GM23338 (cell line): Measurements from ENCODE around the gene USP10. TPM values are rescaled to one million over a fixed set of nuclear protein-coding genes. Genes with fewer than 3 reads are reported as not detected.

Source experiments
- ATAC-seq: fragments of 200-7000 bp; cut with Tn5 transposase; 3 replicates; pipeline ENCODE4 v1.9.1; 2020
- DNase-seq: peaks from one replicate; pipeline ENCODE4 v3.0.0-alpha.2; 2015; ENCODE audit warnings: low spot score
- H2AFZ ChIP-seq: fragments of 200-600 bp; sonication (generic); 2 replicates; pipeline ENCODE4 v1.8.0; 2016; ENCODE audit warnings: antibody characterized with exemption, mild to moderate bottlenecking, moderate library complexity
- H3F3A ChIP-seq: fragments of 200-600 bp; sonication (generic); replicated peaks from 2 replicates; pipeline ENCODE4 v1.8.0; 2017; ENCODE audit warnings: antibody characterized with exemption, mixed run types, low read depth
- H3K27ac ChIP-seq: fragments of 200-600 bp; sonication (generic); 2 replicates; pipeline ENCODE4 v1.6.1; 2016; ENCODE audit warnings: low read depth
- H3K27me3 ChIP-seq: fragments of 200-600 bp; sonication (generic); 2 replicates; pipeline ENCODE4 v1.8.0; 2016; ENCODE audit warnings: mild to moderate bottlenecking, mixed run types, moderate library complexity; ENCODE audit not compliant: insufficient read depth
- H3K36me3 ChIP-seq: fragments of 200-600 bp; sonication (generic); 2 replicates; pipeline ENCODE4 v1.8.0; 2016; ENCODE audit warnings: mild to moderate bottlenecking; ENCODE audit not compliant: insufficient read depth
- H3K4me1 ChIP-seq: fragments of 200-600 bp; sonication (generic); 2 replicates; pipeline ENCODE4 v1.8.0; 2016; ENCODE audit warnings: mild to moderate bottlenecking, moderate library complexity; ENCODE audit not compliant: insufficient read depth
- H3K4me2 ChIP-seq: fragments of 200-600 bp; sonication (generic); 2 replicates; pipeline ENCODE4 v1.7.1; 2017; ENCODE audit warnings: mixed run types
- H3K4me3 ChIP-seq: fragments of 200-600 bp; sonication (generic); 2 replicates; pipeline ENCODE4 v1.6.1; 2016; ENCODE audit warnings: mixed run types
- H3K79me2 ChIP-seq: fragments of 200-600 bp; sonication (generic); replicated peaks from 2 replicates; pipeline ENCODE4 v1.8.0; 2017; ENCODE audit warnings: mild to moderate bottlenecking; ENCODE audit not compliant: insufficient read depth
- H3K9me2 ChIP-seq: fragments of 200-600 bp; sonication (generic); 2 replicates; pipeline ENCODE4 v1.8.0; 2017; ENCODE audit not compliant: insufficient read depth
- H4K20me1 ChIP-seq: fragments of 200-600 bp; sonication (generic); replicated peaks from 2 replicates; pipeline ENCODE4 v1.8.0; 2017; ENCODE audit warnings: mild to moderate bottlenecking; ENCODE audit not compliant: insufficient read depth
- H3K27ac Mint-ChIP-seq: 2 replicates; pipeline ENCODE4 v1.8.0; 2020; ENCODE audit warnings: inconsistent platforms, mild to moderate bottlenecking, moderate library complexity, mixed read lengths
- H3K27me3 Mint-ChIP-seq: 3 replicates; pipeline ENCODE4 v1.8.0; 2022; ENCODE audit warnings: low read depth, mild to moderate bottlenecking, moderate library complexity, mixed read lengths, inconsistent platforms; ENCODE audit not compliant: insufficient read depth, poor library complexity
- H3K36me3 Mint-ChIP-seq: 3 replicates; pipeline ENCODE4 v1.8.0; 2021; ENCODE audit warnings: low read depth, mild to moderate bottlenecking, inconsistent platforms, moderate library complexity, mixed read lengths
- H3K4me1 Mint-ChIP-seq: 3 replicates; pipeline ENCODE4 v1.8.0; 2020; ENCODE audit warnings: mild to moderate bottlenecking, inconsistent platforms, mixed read lengths
- H3K4me3 Mint-ChIP-seq: 3 replicates; pipeline ENCODE4 v1.8.0; 2021; ENCODE audit warnings: moderate library complexity, mild to moderate bottlenecking, inconsistent platforms, mixed read lengths
- H3K9me3 Mint-ChIP-seq: 3 replicates; pipeline ENCODE4 v1.8.0; 2020; ENCODE audit warnings: moderate library complexity, mild to moderate bottlenecking, inconsistent platforms, mixed read lengths
- CREB1 ChIP-seq: fragments of 250-450 bp; sonication (Bioruptor Pico); IDR thresholded peaks from 2 replicates; pipeline ENCODE4 v1.5.0; 2020; ENCODE audit warnings: low read depth, mild to moderate bottlenecking, moderate library complexity
- EZH2phosphoT487 ChIP-seq: fragments of 200-600 bp; sonication (generic); IDR thresholded peaks from one replicate; pipeline ENCODE4 v1.8.1; 2018; ENCODE audit warnings: antibody characterized with exemption; ENCODE audit not compliant: unreplicated experiment
- JUNB ChIP-seq: IDR thresholded peaks from one replicate; pipeline ENCODE4 v1.6.1; 2016; ENCODE audit warnings: antibody characterized with exemption; ENCODE audit not compliant: unreplicated experiment
- NANOG ChIP-seq: IDR thresholded peaks from 2 replicates; pipeline ENCODE4 v1.6.1; 2016; ENCODE audit warnings: antibody characterized with exemption, borderline replicate concordance
- POLR2AphosphoS5 ChIP-seq: IDR thresholded peaks from 2 replicates; pipeline ENCODE4 v1.6.1; 2016; ENCODE audit warnings: antibody characterized with exemption, low read depth
- STAT1 ChIP-seq: IDR thresholded peaks from one replicate; pipeline ENCODE4 v1.6.1; 2016; ENCODE audit warnings: antibody characterized with exemption; ENCODE audit not compliant: unreplicated experiment
- ZNF114 ChIP-seq: fragments of 250-450 bp; sonication (Bioruptor Pico); IDR thresholded peaks from 2 replicates; pipeline ENCODE4 v1.5.0; 2020; ENCODE audit warnings: mild to moderate bottlenecking, moderate library complexity
- ZNF331 ChIP-seq: fragments of 250-450 bp; sonication (Bioruptor Pico); IDR thresholded peaks from 2 replicates; pipeline ENCODE4 v1.5.0; 2020; ENCODE audit warnings: low read depth, mild to moderate bottlenecking, moderate library complexity
- polyA plus RNA-seq: library from polyadenylated mRNA; unstranded; fragments of >200 nt; fragmentation: Nextera tagmentation; extraction: Ambion mirVana; gene quantifications from 2 replicates; pipeline ENCODE4 v1.2.1, GENCODE V29; 2016
- total RNA-seq: library from RNA; depleted of rRNA; stranded (reverse); fragments of >200 nt; shearing (Covaris generic); gene quantifications from 2 replicates; pipeline ENCODE4 v1.2.3, GENCODE V29; 2014
- TF ChIP-seq, protein P1 (sequence below), 2 experiments: fragments of 200-600 bp in 1 of 2; sonication (generic) in 1 of 2; conservative IDR thresholded peaks; 2 replicates each; pipeline versions ENCODE4 v1.5.1 to v1.6.1; 2016 to 2017; ENCODE audit warnings: antibody characterized with exemption in 2 of 2, low read depth in 2 of 2, mild to moderate bottlenecking in 2 of 2, moderate library complexity in 1 of 2
- TF ChIP-seq, protein P2 (sequence below): fragments of 250-450 bp; sonication (Bioruptor Pico); IDR thresholded peaks from 2 replicates; pipeline ENCODE4 v1.5.0; 2020; ENCODE audit warnings: mild to moderate bottlenecking, moderate library complexity
- TF ChIP-seq, protein P3 (sequence below): IDR thresholded peaks from one replicate; pipeline ENCODE4 v1.6.1; 2018; ENCODE audit warnings: antibody characterized with exemption; ENCODE audit not compliant: unreplicated experiment

Gene USP10
- total and polyA plus RNA-seq, 2 experiments from 2014 or later = 158 to 194 TPM

DNA sequence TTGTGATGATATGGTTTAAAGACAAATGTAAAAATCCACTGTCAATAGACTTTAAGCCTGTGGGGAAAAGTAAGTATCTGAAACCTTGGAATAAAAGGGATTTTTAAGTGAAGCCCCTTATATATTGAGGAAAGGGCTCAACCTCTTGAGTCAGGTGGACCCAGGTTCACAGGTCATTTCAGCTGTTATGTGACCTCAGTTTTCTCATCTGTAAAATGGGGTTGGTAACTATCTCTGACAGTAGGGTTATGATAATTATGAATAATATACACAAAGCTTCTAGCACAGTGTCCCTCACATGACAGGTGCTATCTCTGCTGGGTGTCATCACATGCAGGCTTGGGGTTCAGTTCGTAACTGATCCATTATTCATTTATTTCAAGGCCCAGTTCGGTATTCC, 57.0 kb downstream of the USP10 start (continued):
- TF ChIP-seq, protein P1, sequence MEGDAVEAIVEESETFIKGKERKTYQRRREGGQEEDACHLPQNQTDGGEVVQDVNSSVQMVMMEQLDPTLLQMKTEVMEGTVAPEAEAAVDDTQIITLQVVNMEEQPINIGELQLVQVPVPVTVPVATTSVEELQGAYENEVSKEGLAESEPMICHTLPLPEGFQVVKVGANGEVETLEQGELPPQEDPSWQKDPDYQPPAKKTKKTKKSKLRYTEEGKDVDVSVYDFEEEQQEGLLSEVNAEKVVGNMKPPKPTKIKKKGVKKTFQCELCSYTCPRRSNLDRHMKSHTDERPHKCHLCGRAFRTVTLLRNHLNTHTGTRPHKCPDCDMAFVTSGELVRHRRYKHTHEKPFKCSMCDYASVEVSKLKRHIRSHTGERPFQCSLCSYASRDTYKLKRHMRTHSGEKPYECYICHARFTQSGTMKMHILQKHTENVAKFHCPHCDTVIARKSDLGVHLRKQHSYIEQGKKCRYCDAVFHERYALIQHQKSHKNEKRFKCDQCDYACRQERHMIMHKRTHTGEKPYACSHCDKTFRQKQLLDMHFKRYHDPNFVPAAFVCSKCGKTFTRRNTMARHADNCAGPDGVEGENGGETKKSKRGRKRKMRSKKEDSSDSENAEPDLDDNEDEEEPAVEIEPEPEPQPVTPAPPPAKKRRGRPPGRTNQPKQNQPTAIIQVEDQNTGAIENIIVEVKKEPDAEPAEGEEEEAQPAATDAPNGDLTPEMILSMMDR (conservative IDR thresholded peaks at IDR 0.05; ENCODE audit: low read depth in 2 of 2) = no peak
- TF ChIP-seq ZNF331 (CRISPR knock-in tag) = no peak
- TF ChIP-seq, protein P2, sequence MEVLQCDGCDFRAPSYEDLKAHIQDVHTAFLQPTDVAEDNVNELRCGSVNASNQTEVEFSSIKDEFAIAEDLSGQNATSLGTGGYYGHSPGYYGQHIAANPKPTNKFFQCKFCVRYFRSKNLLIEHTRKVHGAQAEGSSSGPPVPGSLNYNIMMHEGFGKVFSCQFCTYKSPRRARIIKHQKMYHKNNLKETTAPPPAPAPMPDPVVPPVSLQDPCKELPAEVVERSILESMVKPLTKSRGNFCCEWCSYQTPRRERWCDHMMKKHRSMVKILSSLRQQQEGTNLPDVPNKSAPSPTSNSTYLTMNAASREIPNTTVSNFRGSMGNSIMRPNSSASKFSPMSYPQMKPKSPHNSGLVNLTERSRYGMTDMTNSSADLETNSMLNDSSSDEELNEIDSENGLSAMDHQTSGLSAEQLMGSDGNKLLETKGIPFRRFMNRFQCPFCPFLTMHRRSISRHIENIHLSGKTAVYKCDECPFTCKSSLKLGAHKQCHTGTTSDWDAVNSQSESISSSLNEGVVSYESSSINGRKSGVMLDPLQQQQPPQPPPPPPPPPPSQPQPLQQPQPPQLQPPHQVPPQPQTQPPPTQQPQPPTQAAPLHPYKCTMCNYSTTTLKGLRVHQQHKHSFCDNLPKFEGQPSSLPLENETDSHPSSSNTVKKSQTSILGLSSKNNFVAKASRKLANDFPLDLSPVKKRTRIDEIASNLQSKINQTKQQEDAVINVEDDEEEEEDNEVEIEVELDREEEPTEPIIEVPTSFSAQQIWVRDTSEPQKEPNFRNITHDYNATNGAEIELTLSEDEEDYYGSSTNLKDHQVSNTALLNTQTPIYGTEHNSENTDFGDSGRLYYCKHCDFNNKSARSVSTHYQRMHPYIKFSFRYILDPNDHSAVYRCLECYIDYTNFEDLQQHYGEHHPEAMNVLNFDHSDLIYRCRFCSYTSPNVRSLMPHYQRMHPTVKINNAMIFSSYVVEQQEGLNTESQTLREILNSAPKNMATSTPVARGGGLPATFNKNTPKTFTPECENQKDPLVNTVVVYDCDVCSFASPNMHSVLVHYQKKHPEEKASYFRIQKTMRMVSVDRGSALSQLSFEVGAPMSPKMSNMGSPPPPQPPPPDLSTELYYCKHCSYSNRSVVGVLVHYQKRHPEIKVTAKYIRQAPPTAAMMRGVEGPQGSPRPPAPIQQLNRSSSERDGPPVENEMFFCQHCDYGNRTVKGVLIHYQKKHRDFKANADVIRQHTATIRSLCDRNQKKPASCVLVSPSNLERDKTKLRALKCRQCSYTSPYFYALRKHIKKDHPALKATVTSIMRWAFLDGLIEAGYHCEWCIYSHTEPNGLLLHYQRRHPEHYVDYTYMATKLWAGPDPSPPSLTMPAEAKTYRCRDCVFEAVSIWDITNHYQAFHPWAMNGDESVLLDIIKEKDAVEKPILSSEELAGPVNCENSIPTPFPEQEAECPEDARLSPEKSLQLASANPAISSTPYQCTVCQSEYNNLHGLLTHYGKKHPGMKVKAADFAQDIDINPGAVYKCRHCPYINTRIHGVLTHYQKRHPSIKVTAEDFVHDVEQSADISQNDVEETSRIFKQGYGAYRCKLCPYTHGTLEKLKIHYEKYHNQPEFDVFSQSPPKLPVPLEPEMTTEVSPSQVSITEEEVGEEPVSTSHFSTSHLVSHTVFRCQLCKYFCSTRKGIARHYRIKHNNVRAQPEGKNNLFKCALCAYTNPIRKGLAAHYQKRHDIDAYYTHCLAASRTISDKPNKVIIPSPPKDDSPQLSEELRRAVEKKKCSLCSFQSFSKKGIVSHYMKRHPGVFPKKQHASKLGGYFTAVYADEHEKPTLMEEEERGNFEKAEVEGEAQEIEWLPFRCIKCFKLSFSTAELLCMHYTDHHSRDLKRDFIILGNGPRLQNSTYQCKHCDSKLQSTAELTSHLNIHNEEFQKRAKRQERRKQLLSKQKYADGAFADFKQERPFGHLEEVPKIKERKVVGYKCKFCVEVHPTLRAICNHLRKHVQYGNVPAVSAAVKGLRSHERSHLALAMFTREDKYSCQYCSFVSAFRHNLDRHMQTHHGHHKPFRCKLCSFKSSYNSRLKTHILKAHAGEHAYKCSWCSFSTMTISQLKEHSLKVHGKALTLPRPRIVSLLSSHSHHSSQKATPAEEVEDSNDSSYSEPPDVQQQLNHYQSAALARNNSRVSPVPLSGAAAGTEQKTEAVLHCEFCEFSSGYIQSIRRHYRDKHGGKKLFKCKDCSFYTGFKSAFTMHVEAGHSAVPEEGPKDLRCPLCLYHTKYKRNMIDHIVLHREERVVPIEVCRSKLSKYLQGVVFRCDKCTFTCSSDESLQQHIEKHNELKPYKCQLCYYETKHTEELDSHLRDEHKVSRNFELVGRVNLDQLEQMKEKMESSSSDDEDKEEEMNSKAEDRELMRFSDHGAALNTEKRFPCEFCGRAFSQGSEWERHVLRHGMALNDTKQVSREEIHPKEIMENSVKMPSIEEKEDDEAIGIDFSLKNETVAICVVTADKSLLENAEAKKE (CRISPR knock-in tag) = no peak

DNA sequence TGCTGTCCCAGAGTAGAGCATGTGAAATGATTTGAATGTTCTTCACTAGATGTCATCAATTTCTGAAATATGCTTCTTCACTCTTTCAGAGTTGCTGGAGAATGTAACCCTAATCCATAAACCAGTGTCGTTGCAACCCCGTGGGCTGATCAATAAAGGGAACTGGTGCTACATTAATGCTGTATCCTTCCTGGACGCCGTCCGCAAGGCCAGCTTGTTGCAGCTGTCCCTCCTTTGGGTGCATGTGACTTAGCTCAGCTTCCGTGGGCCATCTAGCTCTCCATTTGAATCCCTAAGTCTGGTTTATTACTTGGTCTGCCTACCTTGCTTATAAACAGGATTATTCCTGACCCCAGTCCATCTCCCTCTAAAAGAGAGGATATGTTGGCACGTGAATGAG, 58.8 kb downstream of the USP10 start:
- Mint-ChIP-seq H3K36me3 (peaks cover 45% of the 10 kb centered on the region), H3K4me3 (no peak overlapping the region), H3K27me3 (peaks cover 2% of the 10 kb centered on the region), H3K27ac (no peak overlapping the region), H3K9me3 (no peaks in the 10 kb centered on the region), H3K4me1 (peaks cover 24% of the 10 kb centered on the region)
- no peak overlapping the region for H3K4me3 ChIP-seq
- DNase-seq = no peak
- peak overlapping the region; percentile 51 for H3K27ac ChIP-seq
- ATAC-seq = no peak
- no peaks in the 10 kb centered on the region for H3K9me2 ChIP-seq
- H3K27me3 ChIP-seq = no peaks in the 10 kb centered on the region
- H3K4me1 ChIP-seq = peaks cover 8% of the 10 kb centered on the region; the same call in 1 of the 2 replicates
- H3K4me2 ChIP-seq = no peak overlapping the region
- H2AFZ ChIP-seq = no peak overlapping the region
- peaks cover 50% of the 10 kb centered on the region for H4K20me1 ChIP-seq
- H3K79me2 ChIP-seq = peaks cover 94% of the 10 kb centered on the region
- peaks cover 5% of the 10 kb centered on the region; the same call in 1 of the 2 replicates for H3F3A ChIP-seq
- peaks cover 22% of the 10 kb centered on the region for H3K36me3 ChIP-seq
- TF ChIP-seq POLR2AphosphoS5 (no peak), EZH2phosphoT487 (no peak), ZNF114 (CRISPR knock-in tag) (no peak), CREB1 (CRISPR knock-in tag) (no peak), ZNF331 (CRISPR knock-in tag) (no peak), STAT1 (no peak), JUNB (no peak), NANOG (no peak)
- TF ChIP-seq, protein P1 (conservative IDR thresholded peaks at IDR 0.05; ENCODE audit: low read depth in 2 of 2) = no peak
- TF ChIP-seq, protein P3, sequence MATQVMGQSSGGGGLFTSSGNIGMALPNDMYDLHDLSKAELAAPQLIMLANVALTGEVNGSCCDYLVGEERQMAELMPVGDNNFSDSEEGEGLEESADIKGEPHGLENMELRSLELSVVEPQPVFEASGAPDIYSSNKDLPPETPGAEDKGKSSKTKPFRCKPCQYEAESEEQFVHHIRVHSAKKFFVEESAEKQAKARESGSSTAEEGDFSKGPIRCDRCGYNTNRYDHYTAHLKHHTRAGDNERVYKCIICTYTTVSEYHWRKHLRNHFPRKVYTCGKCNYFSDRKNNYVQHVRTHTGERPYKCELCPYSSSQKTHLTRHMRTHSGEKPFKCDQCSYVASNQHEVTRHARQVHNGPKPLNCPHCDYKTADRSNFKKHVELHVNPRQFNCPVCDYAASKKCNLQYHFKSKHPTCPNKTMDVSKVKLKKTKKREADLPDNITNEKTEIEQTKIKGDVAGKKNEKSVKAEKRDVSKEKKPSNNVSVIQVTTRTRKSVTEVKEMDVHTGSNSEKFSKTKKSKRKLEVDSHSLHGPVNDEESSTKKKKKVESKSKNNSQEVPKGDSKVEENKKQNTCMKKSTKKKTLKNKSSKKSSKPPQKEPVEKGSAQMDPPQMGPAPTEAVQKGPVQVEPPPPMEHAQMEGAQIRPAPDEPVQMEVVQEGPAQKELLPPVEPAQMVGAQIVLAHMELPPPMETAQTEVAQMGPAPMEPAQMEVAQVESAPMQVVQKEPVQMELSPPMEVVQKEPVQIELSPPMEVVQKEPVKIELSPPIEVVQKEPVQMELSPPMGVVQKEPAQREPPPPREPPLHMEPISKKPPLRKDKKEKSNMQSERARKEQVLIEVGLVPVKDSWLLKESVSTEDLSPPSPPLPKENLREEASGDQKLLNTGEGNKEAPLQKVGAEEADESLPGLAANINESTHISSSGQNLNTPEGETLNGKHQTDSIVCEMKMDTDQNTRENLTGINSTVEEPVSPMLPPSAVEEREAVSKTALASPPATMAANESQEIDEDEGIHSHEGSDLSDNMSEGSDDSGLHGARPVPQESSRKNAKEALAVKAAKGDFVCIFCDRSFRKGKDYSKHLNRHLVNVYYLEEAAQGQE = no peak
